ENCODE measurements around the gene STIM2. TPM values are rescaled to one million over a fixed set of nuclear protein-coding genes. Genes with fewer than 3 reads are reported as not detected.
"Not testable (repeated sequence)": the region's sequence is repeated elsewhere in the genome, so short reads cannot be mapped to it uniquely, and the experiment has no call there.

Gene STIM2
- total RNA-seq, 2 experiments from 2014 or later, result 70.2 to 75.2 TPM

DNA sequence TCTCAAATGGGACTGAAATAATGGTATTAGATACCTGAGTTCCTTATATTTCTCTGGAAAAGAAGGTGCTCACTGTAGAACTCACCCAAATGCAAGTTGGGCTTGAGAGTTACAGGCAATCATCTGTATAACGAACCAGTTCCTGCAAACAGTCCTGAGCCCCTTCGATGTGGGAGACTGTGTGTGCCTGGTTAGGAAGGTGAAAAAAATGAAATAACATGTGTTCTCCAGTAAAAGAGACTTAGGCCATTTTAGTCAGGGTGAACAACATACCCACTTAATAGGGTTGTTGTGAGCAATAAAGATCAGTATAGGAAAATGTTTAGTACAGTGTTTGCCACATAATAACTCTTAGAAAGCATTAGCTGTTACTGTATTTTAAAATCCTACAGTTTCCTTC lies 23.4 kb downstream of the STIM2 start:
- Mint-ChIP-seq H3K4me3 (peak overlapping the region; percentile 80), H3K9me3 (no peaks in the 10 kb centered on the region), H3K36me3 (peaks cover 17% of the 10 kb centered on the region), H3K4me1 (peaks cover 64% of the 10 kb centered on the region), H3K27me3 (no peaks in the 10 kb centered on the region), H3K27ac (peak overlapping the region; percentile 96)
- ATAC-seq (ENCODE audit: low read depth) (peak; percentile 5), DNase-seq (no peak)
- POLR2A ChIA-PET, result interaction anchor here (0.7 to 9.2 kb wide), 5 partner anchors 11 to 107 kb away, joined by 3 to 209 read pairs (median 3); partner anchors contain the start of gene STIM2

DNA sequence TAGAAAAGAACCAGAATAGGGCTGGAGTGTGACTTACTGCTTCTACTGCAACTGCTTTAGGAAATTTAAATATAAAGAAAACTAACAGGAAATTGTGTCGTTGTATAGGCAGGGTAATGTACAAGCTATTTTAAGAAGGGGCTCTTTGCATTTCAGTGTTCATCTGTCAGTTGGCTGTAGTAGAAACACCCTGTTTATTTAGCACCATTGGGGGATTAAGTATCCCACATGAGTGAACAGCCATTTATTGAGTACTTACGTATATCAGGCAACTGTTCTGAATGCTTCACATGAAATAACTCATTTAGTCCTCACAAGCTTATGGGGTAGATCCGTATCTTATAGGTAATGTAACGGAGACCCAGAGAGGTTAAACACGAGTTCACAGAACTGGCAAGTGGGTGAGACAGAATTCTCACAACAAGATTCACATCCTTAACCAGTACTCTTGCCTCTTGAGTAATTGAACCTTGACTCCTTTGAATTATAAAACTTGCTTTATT lies 23.9 kb downstream of the STIM2 start:
- H3K36me3 Mint-ChIP-seq, result peaks cover 18% of the 10 kb centered on the region
- H3K27ac Mint-ChIP-seq, result peak overlapping the region; percentile 96
- ATAC-seq (ENCODE audit: low read depth), result peak; percentile 72
- peak overlapping the region; percentile 80 for H3K4me3 Mint-ChIP-seq
- peaks cover 60% of the 10 kb centered on the region for H3K4me1 Mint-ChIP-seq
- POLR2A ChIA-PET, result interaction anchor here (0.9 to 9.2 kb wide), 4 partner anchors 11 to 107 kb away, joined by 3 to 209 read pairs (median 8); partner anchors contain the start of gene STIM2
- no peaks in the 10 kb centered on the region for H3K27me3 Mint-ChIP-seq
- H3K9me3 Mint-ChIP-seq, result no peaks in the 10 kb centered on the region
- DNase-seq, result no peak

DNA sequence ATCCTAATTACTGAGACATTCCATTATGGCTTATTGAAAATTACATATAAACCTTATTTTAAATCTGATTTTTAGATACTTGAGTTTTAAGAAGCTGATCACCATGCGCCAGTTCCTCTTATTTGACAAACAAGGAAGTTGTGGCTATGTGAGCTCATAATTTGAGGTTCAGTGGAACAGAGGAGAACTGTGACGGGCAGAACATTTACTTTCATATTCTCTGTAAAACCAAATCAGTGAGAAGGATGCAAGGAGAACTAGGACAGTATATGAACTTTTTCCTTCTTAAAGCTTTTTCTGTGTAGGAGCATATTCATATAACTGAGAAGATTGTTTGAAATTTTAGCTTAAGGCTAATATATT lies 25.3 kb downstream of the STIM2 start:
- POLR2A ChIA-PET, result interaction anchor here (0.7 to 9.2 kb wide), 8 partner anchors 19 to 574 kb away, joined by 3 to 209 read pairs (median 5); partner anchors contain the start of genes RBPJ and STIM2
- ATAC-seq (ENCODE audit: low read depth) (peak; percentile 55), DNase-seq (no peak)
- Mint-ChIP-seq H3K36me3 (peaks cover 26% of the 10 kb centered on the region), H3K4me1 (peaks cover 52% of the 10 kb centered on the region), H3K4me3 (peak overlapping the region; percentile 80), H3K9me3 (peaks cover 1% of the 10 kb centered on the region), H3K27me3 (no peaks in the 10 kb centered on the region), H3K27ac (peak overlapping the region; percentile 96)

DNA sequence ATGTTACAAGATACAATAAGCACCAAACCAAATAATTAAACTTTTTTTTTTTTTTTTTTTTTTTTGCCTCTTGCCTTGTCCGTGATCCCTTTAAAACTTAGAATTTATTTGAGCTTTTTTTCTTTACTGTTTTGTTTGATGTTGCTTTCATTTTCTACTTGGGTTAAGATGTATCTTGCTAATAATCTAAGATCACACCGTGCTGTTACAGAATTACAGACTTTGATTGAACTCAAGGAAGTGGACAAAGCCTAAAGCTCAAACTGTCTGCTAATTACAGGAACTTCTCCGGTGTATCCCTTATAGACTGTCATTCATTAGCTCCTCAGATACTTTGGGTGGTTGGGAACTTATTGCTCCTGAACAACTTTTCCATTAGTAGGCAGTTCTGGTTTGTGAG lies 26.5 kb downstream of the STIM2 start:
- POLR2A ChIA-PET, result interaction anchor here (0.7 to 9.2 kb wide), 11 partner anchors 12 to 1592 kb away, joined by 3 to 209 read pairs (median 5); partner anchors contain the start of genes STIM2 and TBC1D19
- Mint-ChIP-seq H3K27me3 (no peaks in the 10 kb centered on the region), H3K9me3 (peaks cover 5% of the 10 kb centered on the region), H3K36me3 (peaks cover 29% of the 10 kb centered on the region), H3K4me3 (peak overlapping the region; percentile 80), H3K4me1 (peaks cover 48% of the 10 kb centered on the region), H3K27ac (peak overlapping the region; percentile 96)
- ATAC-seq (ENCODE audit: low read depth) (peak; percentile 12), DNase-seq (no peak)

DNA sequence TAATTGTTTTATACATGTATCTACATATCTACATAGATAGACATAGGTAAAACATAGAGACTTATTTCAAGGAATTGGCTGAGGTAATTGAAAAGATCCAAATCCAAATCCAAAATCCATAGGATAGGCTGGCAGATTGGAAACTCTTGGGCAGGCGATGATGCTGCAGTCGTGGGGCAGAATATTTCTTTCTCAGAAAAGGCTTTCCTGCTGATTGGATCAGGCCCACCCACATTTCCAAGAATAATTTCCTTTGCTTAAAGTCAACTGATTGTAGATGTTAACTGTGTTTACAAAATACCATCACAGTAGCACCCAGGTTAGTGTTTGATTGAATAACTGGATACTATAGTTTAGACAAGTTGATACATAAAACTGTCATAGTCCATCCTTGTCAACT lies 27.2 kb downstream of the STIM2 start:
- Mint-ChIP-seq H3K27ac (peak overlapping the region; percentile 60), H3K9me3 (peaks cover 5% of the 10 kb centered on the region), H3K4me1 (peaks cover 47% of the 10 kb centered on the region), H3K27me3 (no peaks in the 10 kb centered on the region), H3K4me3 (peak overlapping the region; percentile 33), H3K36me3 (peaks cover 33% of the 10 kb centered on the region)
- DNase-seq, result no peak
- no peak for ATAC-seq (ENCODE audit: low read depth)
- POLR2A ChIA-PET, result interaction anchor here (0.7 to 9.2 kb wide), 3 partner anchors 14 to 48 kb away, joined by 3 to 209 read pairs (median 5); partner anchors contain the start of gene STIM2

DNA sequence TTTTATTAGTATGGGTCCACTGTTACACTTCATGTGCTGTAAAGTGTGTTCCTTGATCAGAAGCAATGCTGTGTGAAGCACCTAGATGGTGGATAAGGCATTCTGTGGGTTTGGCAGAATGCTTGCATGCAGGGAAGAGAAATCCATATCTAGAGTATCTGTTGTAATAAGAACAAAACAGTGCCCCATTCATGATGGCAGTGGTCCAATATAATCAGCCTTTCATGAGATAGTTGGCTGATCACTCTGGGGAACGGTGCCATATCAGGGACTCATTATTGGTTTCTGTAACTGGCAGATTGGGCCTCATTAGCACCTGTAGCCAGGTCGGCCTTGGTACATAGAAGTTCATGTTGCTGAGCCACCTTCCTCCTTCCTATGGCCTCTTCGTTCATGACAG lies 28.7 kb downstream of the STIM2 start:
- Mint-ChIP-seq H3K27ac (no peak overlapping the region), H3K4me1 (peaks cover 49% of the 10 kb centered on the region), H3K27me3 (no peaks in the 10 kb centered on the region), H3K9me3 (peaks cover 5% of the 10 kb centered on the region), H3K36me3 (peaks cover 39% of the 10 kb centered on the region), H3K4me3 (no peak overlapping the region)
- DNase-seq (no peak), ATAC-seq (ENCODE audit: low read depth) (no peak)
- POLR2A ChIA-PET, result interaction anchor here (1.4 kb wide), 1 partner anchor 29 kb away, joined by 3 read pairs; no protein-coding TSS in a partner anchor

DNA sequence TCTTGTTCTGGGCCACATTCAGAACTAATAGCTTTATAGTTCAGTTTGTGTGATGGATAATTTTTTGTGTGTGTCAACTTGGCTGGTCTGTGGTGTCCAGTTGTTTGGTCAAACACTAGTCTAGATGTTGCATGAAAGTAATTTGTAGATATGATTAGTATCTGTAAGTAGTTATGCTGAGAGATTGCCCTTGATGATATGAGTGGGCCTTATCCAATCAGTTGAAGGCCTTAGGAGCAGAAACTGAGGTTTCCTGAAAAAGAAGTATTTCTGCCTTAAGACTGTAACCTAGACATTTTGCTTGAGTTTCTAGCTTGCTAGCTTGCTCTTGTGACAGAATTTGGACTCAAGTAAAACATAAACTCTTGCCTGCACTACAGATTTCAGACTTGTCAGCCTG lies 30.4 kb downstream of the STIM2 start:
- H3K36me3 Mint-ChIP-seq, result peaks cover 48% of the 10 kb centered on the region
- H3K9me3 Mint-ChIP-seq, result peaks cover 5% of the 10 kb centered on the region
- no peak overlapping the region for H3K27ac Mint-ChIP-seq
- DNase-seq (no peak), ATAC-seq (ENCODE audit: low read depth) (no peak)
- no peak overlapping the region for H3K4me3 Mint-ChIP-seq
- POLR2A ChIA-PET, result interaction anchor here (1.4 kb wide), 1 partner anchor 27 kb away, joined by 3 read pairs; no protein-coding TSS in a partner anchor
- peaks cover 40% of the 10 kb centered on the region for H3K4me1 Mint-ChIP-seq
- H3K27me3 Mint-ChIP-seq, result no peaks in the 10 kb centered on the region

DNA sequence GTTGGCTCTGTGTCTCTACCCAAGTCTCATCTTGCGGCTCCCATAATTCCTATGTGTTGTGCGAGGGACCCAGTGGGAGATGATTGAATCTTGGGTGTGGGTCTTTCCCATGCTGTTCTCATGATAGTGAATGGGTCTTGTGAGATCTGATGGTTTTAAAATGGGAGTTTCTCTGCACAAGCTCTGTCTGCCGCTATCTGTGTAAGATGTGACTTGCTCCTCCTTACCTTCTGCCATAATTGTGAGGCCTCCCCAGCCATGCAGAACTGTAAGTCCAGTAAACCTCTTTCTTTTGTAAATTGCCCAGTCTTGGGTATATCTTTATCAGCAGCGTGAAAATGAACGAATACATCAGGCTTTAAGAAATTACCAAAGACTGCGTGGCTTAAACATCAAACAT lies 31.2 kb downstream of the STIM2 start:
- Mint-ChIP-seq H3K4me1 (peaks cover 35% of the 10 kb centered on the region), H3K4me3 (no peak overlapping the region), H3K36me3 (peaks cover 54% of the 10 kb centered on the region), H3K9me3 (peaks cover 5% of the 10 kb centered on the region), H3K27ac (peak overlapping the region; percentile 24), H3K27me3 (no peaks in the 10 kb centered on the region)
- POLR2A ChIA-PET, result interaction anchor here (0.6 to 1.0 kb wide), 2 partner anchors 16 to 31 kb away, joined by 4 to 6 read pairs; partner anchors contain the start of gene STIM2
- no peak for DNase-seq
- ATAC-seq (ENCODE audit: low read depth), result no peak

DNA sequence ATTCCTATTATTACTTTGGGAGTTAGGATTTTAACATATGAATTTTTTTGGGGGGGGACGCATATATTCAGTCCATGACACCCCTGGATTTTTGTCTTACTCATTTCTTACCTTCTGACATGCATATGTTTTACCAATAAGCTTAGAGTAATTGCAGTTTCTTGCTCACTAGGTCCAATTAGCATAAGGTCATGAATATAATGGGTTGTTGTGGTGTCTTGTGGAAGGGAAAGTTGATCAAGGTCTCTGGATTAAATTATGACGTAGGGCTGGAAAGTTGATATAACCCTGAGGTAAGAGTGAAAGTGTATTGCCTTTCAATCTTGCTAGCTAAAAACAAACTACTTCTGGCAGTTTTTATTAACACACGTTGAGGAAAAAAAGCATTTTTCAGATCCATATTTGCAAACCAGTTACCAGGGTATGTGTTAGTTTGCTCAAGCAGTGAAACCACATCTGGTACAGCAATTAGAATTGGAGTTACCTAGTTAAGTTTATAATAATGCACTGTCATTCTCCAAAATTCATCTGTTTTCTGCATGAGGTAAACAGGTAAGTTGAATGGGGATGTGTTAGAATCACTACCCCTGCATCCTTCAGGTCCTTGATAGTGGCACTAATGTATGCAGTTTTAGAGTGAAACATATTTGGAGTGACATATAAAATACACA lies 32.0 kb downstream of the STIM2 start:
- H3K27ac Mint-ChIP-seq, result peak overlapping the region; percentile 40
- DNase-seq, result no peak
- POLR2A ChIA-PET, result interaction anchor here (1.0 kb wide), 1 partner anchor 15 kb away, joined by 4 read pairs; no protein-coding TSS in a partner anchor
- ATAC-seq (ENCODE audit: low read depth), result no peak
- H3K36me3 Mint-ChIP-seq, result peaks cover 55% of the 10 kb centered on the region
- peaks cover 5% of the 10 kb centered on the region for H3K9me3 Mint-ChIP-seq
- no peak overlapping the region for H3K4me3 Mint-ChIP-seq
- no peaks in the 10 kb centered on the region for H3K27me3 Mint-ChIP-seq
- H3K4me1 Mint-ChIP-seq, result peaks cover 30% of the 10 kb centered on the region

DNA sequence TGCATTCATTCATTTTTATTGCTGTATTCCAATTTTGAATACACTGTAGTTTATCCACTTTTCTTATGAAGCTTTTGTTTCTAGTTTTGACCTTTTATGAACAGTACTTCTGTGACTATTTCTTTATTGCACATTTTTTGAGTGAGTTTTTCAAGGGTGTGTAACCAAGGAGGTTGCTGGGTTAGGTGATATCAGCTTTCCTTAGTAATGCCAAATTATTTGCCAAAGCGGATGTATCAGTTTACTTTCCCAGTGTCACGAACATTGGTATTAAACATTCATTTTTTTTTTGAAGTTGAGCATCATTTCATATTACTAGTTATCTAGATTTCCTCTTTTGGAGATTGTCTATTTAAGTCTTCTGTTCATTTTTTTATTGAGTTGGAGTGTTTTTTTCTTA lies 32.9 kb downstream of the STIM2 start:
- H3K4me3 Mint-ChIP-seq, result no peak overlapping the region
- ATAC-seq (ENCODE audit: low read depth) (no peak), DNase-seq (no peak)
- H3K27ac Mint-ChIP-seq, result no peak overlapping the region
- POLR2A ChIA-PET, result no interaction called here
- no peaks in the 10 kb centered on the region for H3K27me3 Mint-ChIP-seq
- peaks cover 29% of the 10 kb centered on the region for H3K4me1 Mint-ChIP-seq
- H3K36me3 Mint-ChIP-seq, result peaks cover 54% of the 10 kb centered on the region
- peaks cover 5% of the 10 kb centered on the region for H3K9me3 Mint-ChIP-seq

DNA sequence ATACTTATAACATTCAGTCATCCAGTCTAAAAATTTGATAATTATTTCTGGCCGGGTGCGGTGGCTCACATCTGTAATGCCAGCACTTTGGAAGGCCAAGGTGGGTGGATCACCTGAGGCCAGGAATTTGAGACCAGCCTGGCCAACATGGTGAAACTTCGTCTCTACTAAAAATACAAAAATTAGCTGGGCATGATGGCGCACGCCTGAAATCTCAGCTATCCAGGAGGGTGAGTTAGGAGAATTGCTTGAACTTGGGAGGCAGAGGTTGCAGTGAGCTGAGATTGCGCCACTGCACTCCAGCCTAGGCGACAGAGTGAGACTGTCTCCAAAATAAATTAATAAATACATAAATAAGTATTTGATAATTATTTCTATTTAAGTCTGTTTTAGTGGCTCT lies 34.2 kb downstream of the STIM2 start:
- H3K27me3 Mint-ChIP-seq; DNase-seq; H3K9me3 Mint-ChIP-seq; H3K4me3 Mint-ChIP-seq; ATAC-seq (ENCODE audit: low read depth); H3K27ac Mint-ChIP-seq: not testable (repeated sequence)
- POLR2A ChIA-PET, result interaction anchor here (1.0 to 1.1 kb wide), 2 partner anchors 11 to 34 kb away, joined by 3 to 4 read pairs; partner anchors contain the start of gene STIM2
- H3K36me3 Mint-ChIP-seq, result peaks cover 45% of the 10 kb centered on the region
- peaks cover 30% of the 10 kb centered on the region for H3K4me1 Mint-ChIP-seq

DNA sequence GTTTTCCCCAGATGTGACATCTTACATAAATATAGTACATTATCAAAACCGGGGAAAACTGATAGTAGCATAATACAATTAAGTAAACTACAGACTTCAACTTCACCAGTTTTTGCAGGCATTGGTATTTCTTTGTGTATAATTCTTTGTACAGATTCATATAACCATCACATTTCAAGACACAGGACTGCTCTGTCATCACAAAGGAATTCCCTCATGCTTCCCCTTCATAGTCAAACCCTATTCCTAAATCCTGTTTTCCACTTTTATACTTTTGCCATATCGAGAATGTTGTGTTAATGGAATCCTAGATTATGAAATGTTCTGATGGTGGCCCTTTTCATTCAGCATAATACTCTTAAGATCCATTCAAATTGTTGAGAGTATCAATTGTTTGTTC lies 36.0 kb downstream of the STIM2 start:
- peaks cover 4% of the 10 kb centered on the region for H3K9me3 Mint-ChIP-seq
- ATAC-seq (ENCODE audit: low read depth) (no peak), DNase-seq (no peak)
- peaks cover 38% of the 10 kb centered on the region for H3K4me1 Mint-ChIP-seq
- peaks cover 38% of the 10 kb centered on the region for H3K36me3 Mint-ChIP-seq
- H3K27ac Mint-ChIP-seq, result no peak overlapping the region
- POLR2A ChIA-PET, result no interaction called here
- no peaks in the 10 kb centered on the region for H3K27me3 Mint-ChIP-seq
- H3K4me3 Mint-ChIP-seq, result no peak overlapping the region

DNA sequence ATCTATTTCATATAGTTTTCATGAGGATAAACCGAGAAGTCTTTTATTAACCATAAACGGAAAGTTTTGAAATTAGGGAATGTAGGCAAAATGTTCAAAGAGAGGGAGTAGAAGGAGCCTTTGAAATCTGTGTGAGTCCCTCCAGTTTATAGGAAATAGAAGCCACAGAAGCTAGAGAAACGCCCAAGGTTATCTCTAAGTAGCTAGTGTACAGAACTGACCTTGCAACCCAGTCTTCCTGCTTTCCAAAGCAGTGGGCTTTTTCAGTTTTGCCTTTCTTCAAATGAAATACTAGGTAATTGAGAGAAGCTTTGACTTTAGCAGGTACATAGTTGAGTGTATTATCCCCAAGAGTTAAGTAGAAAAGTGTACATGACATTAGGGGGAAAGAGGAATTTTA lies 39.4 kb downstream of the STIM2 start:
- H3K36me3 Mint-ChIP-seq, result peaks cover 32% of the 10 kb centered on the region
- ATAC-seq (ENCODE audit: low read depth) (peak; percentile 42), DNase-seq (no peak)
- peaks cover 2% of the 10 kb centered on the region for H3K9me3 Mint-ChIP-seq
- POLR2A ChIA-PET, result interaction anchor here (0.8 to 1.9 kb wide), 3 partner anchors 16 to 43 kb away, joined by 3 to 8 read pairs (median 3); partner anchors contain the start of gene STIM2
- no peak overlapping the region for H3K27ac Mint-ChIP-seq
- no peak overlapping the region for H3K4me3 Mint-ChIP-seq
- no peaks in the 10 kb centered on the region for H3K27me3 Mint-ChIP-seq
- peaks cover 49% of the 10 kb centered on the region for H3K4me1 Mint-ChIP-seq

Data from activated naive CD8-positive, alpha-beta T cell treated with anti-CD3 and anti-CD28 coated beads, Interleukin-2, amount 10 ng/mL, durations not matched to agents 7 days and 5 days (primary cell).